Measurements from ENCODE around the gene CCM2. TPM values are rescaled to one million over a fixed set of nuclear protein-coding genes. Genes with fewer than 3 reads are reported as not detected.

The CCM2 gene
- total RNA-seq, 1 donor from 2014 or later, result 19.7 TPM

DNA sequence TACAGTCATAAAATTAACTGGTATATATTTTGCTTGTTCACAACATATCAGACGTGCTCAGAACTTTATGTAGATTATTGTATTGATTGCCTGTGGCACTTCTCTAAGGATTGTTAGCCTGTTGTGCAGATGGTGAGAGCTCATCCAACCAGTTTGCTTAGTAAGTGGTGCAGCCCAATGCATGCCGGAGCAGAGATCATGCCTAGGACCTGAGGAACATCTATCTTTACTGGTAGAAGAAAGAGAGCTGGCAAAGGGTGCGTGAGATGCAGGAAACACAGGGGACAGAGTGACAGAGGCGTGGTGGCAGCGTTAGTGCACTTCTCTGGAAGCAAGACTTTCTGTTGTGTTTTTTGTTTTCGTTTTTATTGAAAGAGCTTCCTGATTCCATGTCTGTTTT is 35.9 kb downstream of the CCM2 start:
- DNase-seq, result no peak

DNA sequence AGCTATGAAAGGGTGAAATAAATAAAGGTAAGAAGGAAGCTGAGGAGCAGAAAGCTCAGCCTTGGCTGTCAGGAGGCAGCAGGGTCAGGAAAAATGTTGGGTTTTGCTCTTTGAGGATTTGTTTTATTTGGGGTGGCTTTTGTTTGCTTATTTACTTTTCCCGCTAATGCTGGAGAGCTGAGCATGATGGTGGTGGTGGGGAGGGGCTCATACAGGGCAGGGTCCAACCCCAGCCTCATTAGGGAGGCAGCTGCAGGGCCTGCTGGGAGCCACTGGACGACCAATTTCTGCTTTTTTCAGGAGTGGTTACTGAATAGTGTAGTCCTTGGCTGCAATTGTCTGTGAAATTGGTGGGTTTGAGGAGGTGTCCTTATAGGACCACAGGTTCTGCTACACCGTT is 36.3 kb downstream of the CCM2 start:
- DNase-seq, result no peak

DNA sequence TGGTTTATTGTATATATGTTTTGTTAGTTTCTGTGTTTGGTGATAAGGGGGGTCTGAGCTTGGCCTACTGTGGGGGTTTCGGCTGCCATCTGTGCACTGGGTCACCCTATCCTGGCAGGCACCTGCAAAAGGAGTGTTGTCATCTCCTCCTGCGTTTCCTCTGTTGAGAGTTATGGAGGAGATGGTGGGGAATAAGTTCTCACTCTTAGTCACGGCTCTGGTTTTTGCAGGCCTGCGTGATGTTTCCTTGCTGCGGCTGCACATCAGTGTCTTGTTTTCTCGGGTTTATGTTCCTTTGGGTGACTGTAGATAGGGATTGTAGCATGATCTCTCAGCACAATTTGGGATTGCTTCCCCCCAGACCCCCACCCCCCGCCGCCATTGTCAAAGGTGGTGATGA is 36.8 kb downstream of the CCM2 start:
- DNase-seq, result no peak

DNA sequence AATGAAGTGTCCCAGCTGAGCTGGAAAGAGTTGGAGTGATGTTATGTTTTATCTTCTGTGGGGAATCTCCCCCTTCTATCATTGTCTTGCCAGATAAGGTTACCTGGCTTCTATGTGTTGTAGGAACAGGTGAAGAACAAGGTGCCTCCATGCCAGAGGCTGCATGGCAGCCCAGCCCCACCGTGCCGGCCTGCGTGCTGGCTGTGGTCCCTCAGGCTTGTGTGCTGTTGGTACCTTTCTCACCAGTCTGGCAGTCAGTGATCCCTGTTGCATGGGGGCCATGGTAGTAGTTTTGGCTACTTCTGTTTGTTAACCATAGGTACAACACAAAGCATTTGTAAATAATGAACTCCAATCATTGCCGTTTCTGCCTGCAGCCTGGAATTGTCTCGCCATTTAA is 37.9 kb downstream of the CCM2 start:
- DNase-seq, result no peak

DNA sequence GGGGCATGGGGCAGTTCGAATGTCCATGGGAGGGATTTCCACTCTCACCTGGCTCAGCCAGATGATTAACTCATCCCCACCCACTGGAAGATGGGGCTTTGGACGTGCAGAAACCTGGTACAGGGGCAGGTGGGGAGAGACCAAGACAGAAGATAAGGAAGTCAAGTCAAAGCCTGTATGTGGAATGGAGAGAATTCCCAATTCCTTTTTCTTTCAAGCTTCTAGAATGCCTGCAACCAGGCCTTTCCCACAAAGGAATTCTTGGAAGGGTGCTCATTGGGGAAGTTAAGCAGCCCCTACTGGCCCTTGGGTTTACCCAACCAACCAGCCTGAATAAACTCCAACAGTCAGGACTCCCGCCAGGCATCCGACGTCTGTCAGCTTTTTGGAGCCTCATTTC is 39.1 kb downstream of the CCM2 start:
- no peak for DNase-seq

DNA sequence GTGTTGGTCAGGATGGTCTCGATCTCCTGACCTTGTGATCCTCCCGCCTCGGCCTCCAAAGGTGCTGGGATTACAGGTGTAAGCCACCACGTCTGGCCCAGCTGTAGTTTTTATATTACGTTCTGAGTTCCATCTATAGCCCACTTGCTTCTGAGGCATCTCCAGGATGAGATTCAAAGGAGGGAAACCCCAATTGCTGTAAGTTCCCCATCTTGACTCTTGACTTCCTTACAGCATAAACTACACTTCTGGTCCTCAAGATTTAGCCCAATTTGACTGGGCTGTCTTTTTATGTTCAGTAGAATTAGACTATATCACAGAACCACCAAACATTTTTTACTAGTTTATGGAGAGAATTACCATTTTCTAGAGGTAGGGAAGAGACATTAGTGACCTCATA is 44.3 kb downstream of the CCM2 start:
- no peak for DNase-seq

DNA sequence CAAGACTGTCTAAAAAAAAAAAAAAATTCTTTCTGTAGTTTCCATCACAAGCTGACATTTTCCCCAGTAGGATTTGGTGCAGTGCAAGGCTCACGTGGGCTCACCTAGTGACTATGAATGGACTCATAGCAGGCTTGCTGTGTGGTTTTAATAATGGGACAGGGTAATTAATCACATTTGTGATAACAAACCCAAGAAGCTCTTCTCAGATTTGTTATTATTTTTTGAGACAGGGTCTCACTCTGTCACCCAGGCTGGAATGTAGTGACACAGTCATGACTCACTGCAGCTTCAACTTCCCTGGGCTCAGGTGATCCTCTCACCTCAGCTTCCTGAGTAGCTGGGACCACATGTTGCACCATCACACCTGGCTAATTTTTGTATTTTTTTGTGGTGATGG is 48.7 kb downstream of the CCM2 start:
- no peak for DNase-seq

DNA sequence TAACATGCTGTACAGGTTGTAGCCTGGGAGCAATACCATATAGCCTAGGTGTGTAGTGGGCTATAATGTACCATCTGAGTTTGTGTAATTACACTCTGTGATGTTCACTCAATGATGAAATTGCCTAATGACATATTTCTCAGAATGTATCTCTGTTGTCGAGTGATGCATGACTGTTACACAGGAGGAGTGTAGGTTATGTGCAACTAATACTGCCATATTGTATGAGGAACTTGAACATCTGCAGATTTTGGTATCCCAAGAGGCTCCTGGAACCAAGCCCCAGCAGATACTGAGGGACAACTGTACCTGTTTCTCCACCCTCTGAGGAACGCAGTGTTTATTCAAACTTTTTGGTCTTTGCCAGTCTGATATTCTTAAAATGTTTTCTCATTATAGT is 50.2 kb downstream of the CCM2 start:
- no peak for DNase-seq

DNA sequence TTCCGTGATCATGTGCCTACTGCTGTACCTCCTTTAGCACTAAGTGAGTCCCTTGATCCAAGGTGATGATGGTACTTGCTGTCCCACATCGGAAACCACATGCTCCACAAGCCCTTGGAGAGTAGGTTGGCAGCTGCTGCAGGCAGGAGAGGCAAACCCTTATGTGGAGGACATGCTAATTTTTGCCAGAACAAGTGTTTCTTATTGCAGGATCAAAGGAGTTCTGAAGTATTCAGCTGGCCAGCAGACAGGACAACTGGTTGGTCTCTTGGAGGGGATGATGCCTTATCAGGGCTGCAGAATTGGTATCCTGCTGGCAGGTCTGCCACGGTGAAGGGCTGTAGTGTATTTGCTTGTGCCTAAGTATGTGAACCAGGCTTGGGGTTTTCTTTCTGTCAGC is 52.0 kb downstream of the CCM2 start:
- DNase-seq, result no peak

DNA sequence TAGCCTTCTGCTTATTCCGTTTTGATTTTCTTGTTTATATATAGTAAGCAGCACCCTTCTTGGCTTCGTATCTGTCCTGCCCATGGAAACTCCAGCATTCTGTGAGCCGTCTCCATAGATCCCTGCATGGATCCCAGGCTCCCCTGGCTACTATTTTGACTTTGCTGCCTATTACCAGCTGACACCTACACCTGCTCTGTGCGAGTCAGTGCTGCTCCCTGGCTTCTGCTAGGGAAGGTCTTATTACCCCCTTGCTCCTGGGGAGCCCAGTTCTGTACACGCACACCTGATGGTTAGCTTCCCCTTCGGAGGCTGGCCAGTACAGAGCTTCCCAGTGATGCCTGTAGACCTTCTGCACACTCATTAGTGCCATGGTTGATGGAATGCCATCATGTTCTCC is 53.4 kb downstream of the CCM2 start:
- no peak for DNase-seq

DNA sequence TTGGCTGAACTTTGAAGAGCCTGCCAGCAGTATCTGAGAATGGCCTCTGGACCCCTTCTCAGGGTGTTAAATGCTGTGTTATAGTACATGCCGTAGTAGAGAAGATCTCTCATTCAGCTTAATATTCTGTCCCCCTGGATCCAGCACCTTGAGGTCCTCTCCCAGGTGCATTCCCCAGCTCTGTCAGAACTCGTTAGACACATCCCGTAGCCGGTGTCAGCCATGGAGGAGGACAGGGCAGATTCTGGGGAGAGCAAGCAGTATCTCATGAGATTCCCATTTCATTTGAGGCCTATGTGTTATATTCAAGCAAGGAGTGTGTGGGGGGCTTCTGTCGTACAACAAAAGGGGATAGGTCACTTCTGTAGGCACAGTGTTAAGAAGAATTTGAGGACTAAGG is 53.9 kb downstream of the CCM2 start:
- no peak for DNase-seq

DNA sequence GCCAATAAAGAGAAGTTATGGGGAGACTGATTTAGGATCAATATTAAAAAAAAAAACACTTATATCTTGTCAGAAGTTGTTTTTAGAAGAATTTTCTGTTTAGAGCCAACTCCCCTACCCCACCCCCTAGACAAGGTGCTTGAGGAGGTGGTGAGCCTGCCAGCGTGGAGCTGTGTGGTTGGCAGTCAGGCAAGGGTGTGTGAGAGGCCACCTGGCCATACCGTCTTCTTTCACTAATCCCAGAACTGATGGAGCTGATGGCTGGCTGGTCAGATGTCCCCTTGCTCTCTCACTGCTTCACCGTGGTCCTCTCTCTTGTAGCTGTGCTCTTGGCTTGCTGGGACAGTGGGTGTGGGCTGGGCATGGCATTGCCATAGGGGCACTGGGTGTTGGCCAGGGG is 54.4 kb downstream of the CCM2 start:
- DNase-seq, result no peak

DNA sequence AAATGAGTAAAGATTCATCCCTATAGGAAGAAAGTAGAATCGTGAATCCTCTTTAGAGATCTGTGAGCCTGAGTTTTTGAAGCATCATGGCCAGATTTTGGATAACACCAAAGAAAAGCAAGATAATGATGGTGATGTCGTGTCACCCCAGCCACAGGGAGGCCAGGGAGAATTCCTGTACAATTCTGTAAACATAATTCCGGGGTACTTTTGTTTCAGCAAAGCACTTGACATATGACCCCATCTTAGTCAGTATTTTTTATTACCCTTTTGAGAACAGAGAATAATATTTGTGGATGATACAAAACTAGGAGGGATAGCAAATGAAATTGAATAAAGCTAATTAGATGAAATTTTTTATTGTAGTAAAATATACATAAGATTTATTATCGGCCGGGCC is 55.0 kb downstream of the CCM2 start:
- no peak for DNase-seq

DNA sequence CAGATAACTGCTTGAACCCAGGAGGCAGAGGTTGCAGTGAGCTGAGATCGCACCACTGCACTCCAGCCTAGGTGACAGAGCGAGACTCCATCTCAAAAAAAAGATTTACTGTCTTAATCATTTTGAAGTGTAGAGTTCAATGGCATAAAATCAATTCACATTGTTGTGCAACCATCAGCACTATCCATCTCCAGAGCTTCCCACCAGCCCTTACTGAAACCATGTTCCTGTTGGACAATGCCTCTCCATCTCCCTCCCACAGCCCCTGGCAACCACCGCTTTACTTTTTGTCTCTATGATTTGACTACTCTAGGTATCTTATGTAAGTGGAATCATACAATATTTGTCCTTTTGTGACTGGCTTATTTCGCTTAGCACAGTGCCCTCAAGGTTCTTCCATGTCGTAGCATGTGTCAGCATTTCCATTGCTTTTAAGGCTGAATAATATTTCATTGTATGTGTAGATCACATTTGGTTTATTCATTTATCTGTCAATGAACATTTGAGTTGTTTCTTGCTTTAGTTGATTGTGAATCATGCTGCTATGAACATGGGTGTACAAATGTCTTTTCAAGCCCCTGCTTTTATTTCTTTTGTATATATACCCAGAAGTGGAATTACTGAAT is 55.7 kb downstream of the CCM2 start:
- no peak for DNase-seq

DNA sequence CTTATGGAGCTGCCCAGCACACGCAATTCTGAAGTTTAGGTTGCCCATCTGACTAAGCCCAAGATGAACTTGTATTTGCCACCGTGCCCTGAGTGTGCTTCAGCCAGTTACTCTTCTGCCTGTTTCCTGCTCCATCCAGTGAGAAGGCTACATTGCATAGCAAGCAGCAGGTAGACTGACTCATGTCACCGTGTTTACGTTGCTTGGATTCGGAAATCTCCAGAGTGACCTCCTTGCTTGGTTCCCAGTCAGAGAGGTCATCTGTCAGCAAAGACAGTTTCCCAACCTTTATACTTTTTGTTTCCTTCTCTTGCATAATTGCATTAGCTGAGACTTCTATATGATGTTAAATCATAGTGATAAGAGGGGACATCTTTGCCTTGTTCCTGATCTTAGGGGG is 57.9 kb downstream of the CCM2 start:
- DNase-seq, result no peak

DNA sequence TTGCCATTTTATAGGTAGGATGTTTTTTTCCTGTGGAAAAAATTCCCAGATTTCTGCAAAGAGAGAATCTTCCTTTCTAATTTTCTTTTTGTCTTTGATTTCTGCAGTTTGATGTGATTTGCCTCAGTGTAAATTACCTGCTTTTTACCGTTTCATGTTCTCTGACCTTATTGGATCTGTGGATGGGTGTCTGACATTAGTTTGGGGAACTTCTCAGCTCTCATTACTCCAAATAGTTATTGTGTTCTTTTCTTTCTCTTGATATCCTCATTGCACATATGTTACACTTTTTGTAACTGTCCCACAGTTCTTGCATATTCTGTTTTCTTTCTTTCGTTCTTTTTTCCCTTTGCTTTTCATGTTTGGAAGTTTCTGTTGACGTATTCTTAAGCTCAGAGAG is 60.3 kb downstream of the CCM2 start:
- no peak for DNase-seq

DNA sequence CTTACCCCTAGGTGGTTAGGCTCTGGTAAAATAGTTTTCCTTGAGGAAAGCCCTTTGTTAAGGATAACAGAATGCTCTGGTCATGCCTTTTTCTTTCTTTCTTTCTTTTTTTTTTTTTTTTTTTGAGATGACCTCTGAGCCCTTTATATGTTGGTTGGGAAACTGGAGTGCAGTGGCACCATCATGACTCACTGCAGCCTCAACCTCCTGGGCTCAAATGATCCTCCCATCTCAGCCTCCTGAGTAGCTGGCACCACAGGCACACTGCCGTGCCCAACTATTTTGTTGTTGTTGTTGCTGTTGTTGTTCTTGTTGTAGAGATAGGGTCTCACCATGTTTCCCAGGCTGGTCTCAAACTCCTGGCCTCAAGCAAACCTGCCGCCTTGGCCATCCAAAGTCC is 61.4 kb downstream of the CCM2 start:
- DNase-seq, result no peak

DNA sequence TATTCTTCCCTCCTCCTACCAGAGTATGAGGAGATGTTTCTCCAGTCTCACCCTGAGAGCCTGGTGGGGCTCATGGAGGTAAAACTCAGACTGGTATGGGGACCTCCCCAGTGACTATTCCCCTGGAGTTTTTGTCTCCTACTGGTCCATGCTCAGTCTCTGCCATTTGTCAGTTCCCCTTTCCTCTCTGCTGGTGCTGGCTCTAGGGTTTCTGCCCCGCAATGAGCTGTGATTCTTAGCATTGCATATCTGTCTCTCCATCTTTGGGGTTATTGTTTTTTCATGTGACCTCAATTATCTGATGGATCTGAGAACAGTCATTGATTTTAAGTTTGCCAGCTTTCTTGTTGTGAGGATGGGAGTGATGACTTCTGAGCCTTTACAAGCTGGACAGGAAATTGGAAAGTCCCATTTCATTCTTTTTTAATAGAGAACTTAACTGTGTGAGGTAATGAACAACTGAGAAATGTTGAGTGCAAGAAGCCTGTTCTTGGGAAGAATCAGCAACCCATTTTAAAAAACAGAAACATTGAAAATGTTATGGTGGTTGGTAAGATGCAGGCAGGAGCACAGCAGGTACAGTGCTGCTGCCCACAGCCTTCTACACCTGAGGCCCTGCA is 61.9 kb downstream of the CCM2 start:
- DNase-seq, result no peak

DNA sequence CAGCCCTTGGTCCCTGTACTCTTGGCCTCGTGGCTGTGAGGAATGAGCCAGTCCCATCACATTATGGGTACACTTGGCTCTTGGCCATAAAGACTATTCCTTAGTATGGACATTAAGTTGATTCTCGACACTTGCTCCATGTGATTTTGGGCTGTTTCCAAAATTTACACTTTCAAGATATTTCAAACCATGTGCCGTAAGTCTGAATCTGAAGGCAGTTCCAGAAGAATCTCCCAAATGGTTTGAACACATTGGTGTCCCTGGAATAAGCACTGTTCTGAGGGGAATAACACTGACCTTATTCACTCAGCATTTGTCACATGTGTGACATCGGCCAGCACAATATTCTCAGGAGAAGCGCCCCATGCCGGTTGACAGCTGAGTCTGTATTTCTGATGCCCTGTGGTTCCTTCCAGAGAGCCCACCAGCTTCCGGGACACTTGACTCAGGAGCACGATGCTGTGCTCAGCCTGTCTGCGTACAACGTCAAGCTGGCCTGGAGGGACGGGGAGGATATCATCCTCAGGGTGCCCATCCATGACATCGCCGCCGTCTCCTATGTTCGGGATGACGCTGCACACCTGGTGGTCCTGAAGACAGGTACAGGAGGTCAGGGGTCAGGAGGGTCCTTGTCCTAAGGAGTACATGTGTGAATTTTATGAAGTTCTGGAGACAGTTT is 64.2 kb downstream of the CCM2 start:
- no peak for DNase-seq

DNA sequence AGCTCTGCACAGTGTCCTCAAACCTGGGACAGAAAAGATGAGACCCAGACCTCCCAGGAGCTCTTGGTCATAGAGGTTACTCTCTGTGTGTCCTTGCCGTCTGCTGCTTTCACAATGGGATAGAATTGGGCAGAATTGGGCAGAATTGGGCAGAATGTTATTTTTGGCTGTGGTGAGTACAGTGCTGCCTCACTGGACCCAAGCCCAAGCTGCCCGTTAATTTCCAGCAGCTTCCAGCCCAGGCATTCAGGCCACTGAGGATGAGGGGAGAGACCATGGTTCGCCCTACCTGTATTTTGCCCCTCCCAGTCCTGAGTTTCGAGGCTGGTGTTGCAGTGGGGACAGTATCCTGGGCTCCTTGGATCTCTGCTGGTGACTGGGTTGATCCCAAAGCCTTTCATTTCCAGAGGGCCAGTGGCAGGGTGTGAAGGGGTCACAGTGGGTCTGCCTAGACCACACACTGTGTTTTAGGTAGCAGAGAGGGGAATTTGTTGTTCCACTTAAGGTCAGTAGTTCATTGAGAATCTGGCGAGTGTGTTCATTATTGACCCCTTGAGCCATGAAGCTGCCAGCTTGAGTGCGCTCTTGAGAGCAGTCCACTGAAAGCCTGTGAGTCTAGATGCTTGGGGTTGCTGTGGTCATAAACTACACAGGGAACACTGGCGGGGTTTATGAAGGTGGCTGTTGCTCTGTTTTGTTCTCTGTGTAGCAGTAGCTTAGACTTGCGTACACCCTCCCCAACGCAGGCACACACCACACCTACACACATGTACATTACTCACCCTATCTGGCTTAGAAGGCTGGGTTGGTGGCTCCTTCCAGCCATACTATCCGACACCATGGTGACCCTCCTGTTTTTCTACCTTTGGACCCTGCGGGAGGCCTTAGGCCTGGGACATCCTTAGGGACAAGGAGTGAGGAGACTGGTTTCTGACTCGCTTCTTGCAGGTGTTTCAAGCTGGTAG is 65.3 kb downstream of the CCM2 start:
- DNase-seq, result no peak

DNA sequence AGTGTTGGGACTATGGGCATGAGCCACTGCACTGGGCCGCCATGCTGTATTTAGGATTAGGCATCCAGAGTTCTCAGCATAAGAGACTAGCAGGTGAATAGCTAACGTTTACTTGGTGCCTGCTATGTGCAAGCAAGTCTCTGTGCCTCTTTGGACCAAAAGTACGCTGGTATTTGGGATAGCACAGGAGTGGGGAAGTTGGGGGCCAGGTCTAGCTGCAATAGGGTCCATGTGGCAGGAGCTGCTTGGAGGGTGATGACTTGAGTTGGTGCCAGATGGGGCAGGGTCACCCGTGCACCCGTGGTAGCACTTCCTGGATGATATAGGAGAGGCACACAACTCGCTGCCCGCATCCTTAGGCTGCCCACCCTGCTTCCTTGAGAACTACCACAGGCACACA is 66.4 kb downstream of the CCM2 start:
- no peak for DNase-seq

DNA sequence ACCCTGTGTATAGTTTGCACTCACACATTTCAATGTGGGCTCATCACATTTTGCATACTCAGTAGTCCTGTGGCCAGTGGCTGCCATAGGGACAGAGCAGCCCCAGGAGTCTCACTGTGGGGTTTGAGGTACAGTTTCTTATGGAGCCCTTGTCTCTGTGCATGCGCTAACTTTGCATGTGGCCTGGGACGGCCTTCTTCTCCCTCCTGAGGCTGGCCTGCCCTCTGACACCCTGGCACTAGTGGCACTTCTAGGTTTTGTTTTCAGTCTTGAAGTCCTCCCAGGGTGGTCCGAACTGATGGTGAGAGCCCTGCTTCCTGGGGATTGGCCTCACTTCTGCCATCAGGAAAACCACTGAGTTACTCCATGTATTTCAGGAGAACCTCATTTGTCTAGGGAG is 67.6 kb downstream of the CCM2 start:
- no peak for DNase-seq

All from skin of body (tissue), 2 donors.